Limb (tissue), 2 donors: ENCODE data around the gene NKAIN2.
"Not testable (repeated sequence)": the region's sequence is repeated elsewhere in the genome, so short reads cannot be mapped to it uniquely, and the experiment has no call there.

Source experiments
- DNase-seq, 2 donors: peaks; one replicate each; pipeline ENCODE4 v3.0.0-alpha.2; 2016; ENCODE audit errors: extremely low spot score in 2 of 2

The NKAIN2 gene

GRCh38 chr6:124676033-124676432 lies 872.4 kb downstream of the NKAIN2 start:
- DNase-seq, result no peak

GRCh38 chr6:124677874-124678273 lies 874.2 kb downstream of the NKAIN2 start:
- no peak for DNase-seq

GRCh38 chr6:124679387-124679786 lies 875.7 kb downstream of the NKAIN2 start:
- DNase-seq, result no peak

- DNase-seq, result no peak
Observed at GRCh38 chr6:124682751-124683150, 879.1 kb downstream of the NKAIN2 start.

- no peak for DNase-seq
Observed at GRCh38 chr6:124683507-124683906, 879.8 kb downstream of the NKAIN2 start.

- DNase-seq, result no peak
Observed at GRCh38 chr6:124684621-124685020, 881.0 kb downstream of the NKAIN2 start.

- no peak for DNase-seq
Observed at GRCh38 chr6:124688369-124688768, 884.7 kb downstream of the NKAIN2 start.

- no peak for DNase-seq
Observed at GRCh38 chr6:124694139-124694705, 890.6 kb downstream of the NKAIN2 start.

GRCh38 chr6:124699038-124699437 lies 895.4 kb downstream of the NKAIN2 start:
- no peak for DNase-seq

- no peak for DNase-seq
Observed at GRCh38 chr6:124703541-124703940, 899.9 kb downstream of the NKAIN2 start.

GRCh38 chr6:124712532-124712931 lies 908.9 kb downstream of the NKAIN2 start:
- not testable (repeated sequence) for DNase-seq

GRCh38 chr6:124714728-124715127 lies 911.1 kb downstream of the NKAIN2 start:
- no peak for DNase-seq

GRCh38 chr6:124719913-124720312 lies 916.2 kb downstream of the NKAIN2 start:
- DNase-seq, result no peak

- peak in 1 of 2 donors; percentile 4 for DNase-seq
Observed at GRCh38 chr6:124721331-124721730, 917.7 kb downstream of the NKAIN2 start.

- peak in 1 of 2 donors; percentile 12 for DNase-seq
Observed at GRCh38 chr6:124722141-124722878, 918.6 kb downstream of the NKAIN2 start.

- DNase-seq, result no peak
Observed at GRCh38 chr6:124723671-124724070, 920.0 kb downstream of the NKAIN2 start.

GRCh38 chr6:124737804-124738203 lies 934.1 kb downstream of the NKAIN2 start:
- not testable (repeated sequence) for DNase-seq

- DNase-seq, result no peak
Observed at GRCh38 chr6:124738482-124738881, 934.8 kb downstream of the NKAIN2 start.

GRCh38 chr6:124741341-124741740 lies 937.7 kb downstream of the NKAIN2 start:
- no peak for DNase-seq

- DNase-seq, result no peak
Observed at GRCh38 chr6:124742971-124743370, 939.3 kb downstream of the NKAIN2 start.

GRCh38 chr6:124743420-124743819 lies 939.8 kb downstream of the NKAIN2 start:
- no peak for DNase-seq

- no peak for DNase-seq
Observed at GRCh38 chr6:124747349-124747748, 943.7 kb downstream of the NKAIN2 start.

- no peak for DNase-seq
Observed at GRCh38 chr6:124748778-124749177, 945.1 kb downstream of the NKAIN2 start.
